Fibroblast of pulmonary artery (primary cell): ENCODE measurements around the gene MAN2A1.

Source experiments
- DNase-seq: peaks from one replicate; pipeline ENCODE4 v3.0.0-alpha.2; 2010; ENCODE audit warnings: low read depth
- H3K4me3 ChIP-seq: replicated peaks from 2 replicates; pipeline ENCODE4 v1.5.1; 2011; ENCODE audit warnings: low read depth, mild to moderate bottlenecking, control low read depth, low read length, moderate library complexity
- CTCF ChIP-seq: IDR thresholded peaks from 2 replicates; pipeline ENCODE4 v1.5.1; 2011; ENCODE audit warnings: mild to moderate bottlenecking, control low read depth, low read length, inconsistent platforms; ENCODE audit errors: missing control alignments

Gene MAN2A1

GRCh38 chr5:109704282-109704952, 14.7 kb downstream of the MAN2A1 start:
- no peak for TF ChIP-seq CTCF
- DNase-seq = no peak
- H3K4me3 ChIP-seq = no peak overlapping the region

- H3K4me3 ChIP-seq = no peak overlapping the region
- peak; percentile 25 for DNase-seq
- no peak for TF ChIP-seq CTCF
Observed at GRCh38 chr5:109705596-109705995, 15.9 kb downstream of the MAN2A1 start.

- TF ChIP-seq CTCF = no peak
- no peak overlapping the region for H3K4me3 ChIP-seq
- no peak for DNase-seq
Observed at GRCh38 chr5:109706095-109706494, 16.4 kb downstream of the MAN2A1 start.

- no peak for TF ChIP-seq CTCF
- DNase-seq = no peak
- H3K4me3 ChIP-seq = no peak overlapping the region
Observed at GRCh38 chr5:109707531-109707930, 17.8 kb downstream of the MAN2A1 start.

GRCh38 chr5:109708813-109709212, 19.1 kb downstream of the MAN2A1 start:
- no peak for DNase-seq
- H3K4me3 ChIP-seq = no peak overlapping the region
- TF ChIP-seq CTCF = no peak

GRCh38 chr5:109709225-109709624, 19.5 kb downstream of the MAN2A1 start:
- TF ChIP-seq CTCF = no peak
- H3K4me3 ChIP-seq = no peak overlapping the region

GRCh38 chr5:109711673-109712072, 21.9 kb downstream of the MAN2A1 start:
- DNase-seq = no peak
- no peak for TF ChIP-seq CTCF
- H3K4me3 ChIP-seq = no peak overlapping the region

More at GRCh38 chr5:109709225-109709624, 19.5 kb downstream of the MAN2A1 start:
- no peak for DNase-seq
